WERI-Rb-1 (cell line): ENCODE data around the gene QPCTL.

Source experiments
- DNase-seq: peaks from one replicate; pipeline ENCODE4 v3.0.0-alpha.2; 2020
- H3K27ac ChIP-seq: fragments of 250-450 bp; sonication (Bioruptor Pico); 2 replicates; pipeline ENCODE4 v1.5.1; 2020; ENCODE audit warnings: mild to moderate bottlenecking, moderate library complexity
- H3K27me3 ChIP-seq: fragments of 250-450 bp; sonication (Bioruptor Pico); 2 replicates; pipeline ENCODE4 v1.5.1; 2021; ENCODE audit warnings: mild to moderate bottlenecking, low read depth, moderate library complexity; ENCODE audit not compliant: insufficient read depth, severe bottlenecking
- H3K36me3 ChIP-seq: fragments of 250-450 bp; sonication (Bioruptor Pico); 2 replicates; pipeline ENCODE4 v1.5.1; 2020; ENCODE audit warnings: mild to moderate bottlenecking, moderate library complexity
- H3K4me3 ChIP-seq: 2 replicates; pipeline ENCODE4 v1.5.1; 2011; ENCODE audit warnings: low read depth, mild to moderate bottlenecking, control low read depth, low read length
- H3K9me3 ChIP-seq: fragments of 250-450 bp; sonication (Bioruptor Pico); 2 replicates; pipeline ENCODE4 v1.5.1; 2021; ENCODE audit warnings: mild to moderate bottlenecking, moderate library complexity; ENCODE audit not compliant: severe bottlenecking
- TF ChIP-seq, protein P1 (sequence below): IDR thresholded peaks from 2 replicates; pipeline ENCODE4 v1.5.1; 2011; ENCODE audit warnings: low read depth, mild to moderate bottlenecking, control low read depth, inconsistent platforms, low read length

Gene QPCTL

DNA sequence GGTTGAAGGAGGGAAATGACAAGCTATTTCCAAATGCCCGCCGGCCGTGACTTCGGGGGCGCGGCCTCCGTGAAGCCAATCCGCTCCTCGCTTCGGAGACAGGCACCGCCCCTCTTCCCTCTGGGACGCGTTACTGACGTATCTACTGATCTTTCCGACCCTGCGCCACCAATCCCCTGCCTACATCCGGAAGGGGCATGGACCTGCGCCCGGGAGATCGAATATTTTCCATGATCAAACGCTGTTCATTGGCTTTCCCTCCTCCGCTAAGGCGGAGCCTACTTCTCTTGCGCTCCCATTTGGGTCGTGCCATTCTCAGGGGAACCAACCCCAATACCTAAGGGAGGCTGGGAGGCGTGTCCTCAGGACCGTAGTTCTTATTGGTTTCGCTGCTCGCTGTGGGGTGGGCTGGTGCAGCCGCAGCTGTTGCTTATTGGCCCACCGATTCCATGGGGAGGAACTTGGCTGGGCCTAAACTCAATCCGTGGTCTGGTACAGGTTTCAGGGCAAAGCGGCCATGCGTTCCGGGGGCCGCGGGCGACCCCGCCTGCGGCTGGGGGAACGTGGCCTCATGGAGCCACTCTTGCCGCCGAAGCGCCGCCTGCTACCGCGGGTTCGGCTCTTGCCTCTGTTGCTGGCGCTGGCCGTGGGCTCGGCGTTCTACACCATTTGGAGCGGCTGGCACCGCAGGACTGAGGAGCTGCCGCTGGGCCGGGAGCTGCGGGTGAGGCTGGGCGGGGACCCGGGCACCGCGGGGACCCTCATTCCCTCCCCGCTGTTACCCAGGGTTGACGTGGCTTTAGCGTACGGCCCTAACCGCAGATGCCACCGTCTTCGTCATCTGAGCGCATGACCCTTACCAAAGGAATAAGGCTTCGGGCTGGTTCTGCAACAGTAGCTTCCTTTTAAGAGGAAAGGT is at the start of gene QPCTL:
Gene QPCTL, plus strand, starts transcription at position 480 of the 919 bp plus-strand sequence. Its CDS starts 38 bp downstream, at position 518.
- H3K9me3 ChIP-seq = no peaks in the 10 kb centered on the region
- peak within 1 kb of the TSS; percentile 77 for H3K27ac ChIP-seq
- peak within 1 kb of the TSS; percentile 98 for H3K4me3 ChIP-seq
- TF ChIP-seq, protein P1, sequence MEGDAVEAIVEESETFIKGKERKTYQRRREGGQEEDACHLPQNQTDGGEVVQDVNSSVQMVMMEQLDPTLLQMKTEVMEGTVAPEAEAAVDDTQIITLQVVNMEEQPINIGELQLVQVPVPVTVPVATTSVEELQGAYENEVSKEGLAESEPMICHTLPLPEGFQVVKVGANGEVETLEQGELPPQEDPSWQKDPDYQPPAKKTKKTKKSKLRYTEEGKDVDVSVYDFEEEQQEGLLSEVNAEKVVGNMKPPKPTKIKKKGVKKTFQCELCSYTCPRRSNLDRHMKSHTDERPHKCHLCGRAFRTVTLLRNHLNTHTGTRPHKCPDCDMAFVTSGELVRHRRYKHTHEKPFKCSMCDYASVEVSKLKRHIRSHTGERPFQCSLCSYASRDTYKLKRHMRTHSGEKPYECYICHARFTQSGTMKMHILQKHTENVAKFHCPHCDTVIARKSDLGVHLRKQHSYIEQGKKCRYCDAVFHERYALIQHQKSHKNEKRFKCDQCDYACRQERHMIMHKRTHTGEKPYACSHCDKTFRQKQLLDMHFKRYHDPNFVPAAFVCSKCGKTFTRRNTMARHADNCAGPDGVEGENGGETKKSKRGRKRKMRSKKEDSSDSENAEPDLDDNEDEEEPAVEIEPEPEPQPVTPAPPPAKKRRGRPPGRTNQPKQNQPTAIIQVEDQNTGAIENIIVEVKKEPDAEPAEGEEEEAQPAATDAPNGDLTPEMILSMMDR = no peak
- peak; percentile 98 for DNase-seq
- H3K27me3 ChIP-seq = no peaks in the 10 kb centered on the region
- H3K36me3 ChIP-seq = peaks cover 36% of the 10 kb centered on the region

DNA sequence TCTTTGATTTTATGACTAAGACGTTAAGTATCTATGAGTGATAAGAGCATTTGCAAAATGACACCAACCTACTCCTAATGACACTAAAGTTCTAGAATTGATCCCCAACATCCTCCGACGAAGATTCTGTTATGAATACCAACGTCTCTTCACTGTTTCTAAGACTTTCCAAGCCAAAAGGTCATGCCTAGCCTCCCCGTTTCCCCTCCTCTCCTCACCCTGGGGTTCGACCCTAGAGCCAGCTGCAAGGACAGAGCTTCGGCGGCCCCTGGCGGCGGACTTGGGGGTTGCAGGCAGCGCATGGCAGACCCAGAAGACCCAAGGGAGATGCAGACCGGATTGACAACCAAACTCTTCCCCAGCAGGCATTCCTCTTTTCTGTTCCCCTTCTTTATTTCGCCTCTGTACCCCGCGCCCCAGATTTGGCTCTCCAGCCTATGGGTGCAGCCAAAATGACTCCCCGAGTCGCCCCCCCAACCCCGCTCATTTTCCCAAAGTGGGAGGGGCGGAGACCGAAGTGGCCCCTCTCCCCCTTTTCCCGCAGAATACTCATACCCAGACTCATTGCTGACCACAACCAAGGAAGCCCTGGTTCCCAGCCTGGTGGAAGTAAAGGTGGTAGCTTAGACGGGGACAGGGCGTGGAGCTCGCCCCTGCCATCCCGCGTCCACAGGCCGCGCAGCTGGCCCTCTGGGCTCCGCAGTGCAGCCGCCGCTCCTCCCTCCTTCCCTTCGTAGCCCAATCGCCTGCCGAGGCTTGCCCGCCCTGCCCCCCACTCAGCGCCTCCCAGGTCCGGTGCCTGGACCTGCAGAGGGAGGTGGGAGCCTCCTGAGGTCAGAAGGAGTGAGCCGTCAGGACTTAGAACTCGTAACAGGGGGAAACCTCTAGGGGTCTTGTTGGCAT is 49.2 kb upstream of the QPCTL start:
- Histone ChIP-seq H3K4me3 (peak overlapping the region; percentile 52), H3K9me3 (no peaks in the 10 kb centered on the region)

DNA sequence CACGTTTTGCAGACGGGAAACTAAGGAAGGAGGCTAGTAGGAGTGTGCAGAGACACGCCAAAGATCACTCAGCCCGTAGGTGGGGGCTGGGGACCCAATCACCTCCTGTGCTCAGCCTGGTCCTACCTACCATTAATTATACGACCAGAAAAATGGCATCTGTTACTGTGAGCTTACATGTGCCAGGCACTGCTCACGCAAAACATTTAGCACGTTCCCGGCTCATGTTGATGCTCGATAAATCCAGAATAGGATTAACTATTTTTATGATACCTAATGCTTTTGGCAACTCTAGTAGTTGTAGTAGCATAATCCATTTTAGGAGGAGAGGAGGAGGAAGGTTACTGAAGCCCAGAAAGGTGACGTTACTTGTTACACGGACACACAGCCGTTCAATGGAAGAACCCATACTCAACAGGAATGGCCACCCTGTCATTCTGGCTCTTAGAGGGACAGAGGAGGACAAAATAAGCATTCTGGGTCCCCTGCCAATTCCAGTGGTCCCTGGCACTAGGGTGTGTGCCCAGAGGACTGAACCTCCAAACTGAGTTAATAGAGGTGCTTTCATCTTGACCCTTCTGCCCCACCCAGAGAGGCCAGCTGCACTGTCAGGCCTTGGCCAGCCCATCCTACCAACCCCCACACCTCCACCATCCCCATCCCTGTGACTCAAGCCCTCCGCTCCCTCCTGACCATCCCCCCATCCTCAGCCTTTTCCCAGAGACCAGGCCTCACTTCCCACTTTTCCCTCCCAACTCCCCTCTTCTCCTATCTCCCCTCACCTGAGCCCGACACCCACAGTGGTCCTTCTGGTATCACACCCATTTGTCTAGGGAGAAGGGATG is 48.3 kb upstream of the QPCTL start:
- Histone ChIP-seq H3K4me3 (peak overlapping the region; percentile 52), H3K9me3 (no peaks in the 10 kb centered on the region), H3K27ac (no peak overlapping the region), H3K36me3 (no peaks in the 10 kb centered on the region), H3K27me3 (no peaks in the 10 kb centered on the region)
- TF ChIP-seq, protein P1 = no peak
- DNase-seq = no peak

More for the DNA sequence above, 49.2 kb upstream of the QPCTL start:
- DNase-seq = peak; percentile 92
- H3K27ac ChIP-seq = peak overlapping the region; percentile 41
- no peaks in the 10 kb centered on the region for H3K27me3 ChIP-seq
- TF ChIP-seq, protein P1 = peak; percentile 91
- no peaks in the 10 kb centered on the region for H3K36me3 ChIP-seq

DNA sequence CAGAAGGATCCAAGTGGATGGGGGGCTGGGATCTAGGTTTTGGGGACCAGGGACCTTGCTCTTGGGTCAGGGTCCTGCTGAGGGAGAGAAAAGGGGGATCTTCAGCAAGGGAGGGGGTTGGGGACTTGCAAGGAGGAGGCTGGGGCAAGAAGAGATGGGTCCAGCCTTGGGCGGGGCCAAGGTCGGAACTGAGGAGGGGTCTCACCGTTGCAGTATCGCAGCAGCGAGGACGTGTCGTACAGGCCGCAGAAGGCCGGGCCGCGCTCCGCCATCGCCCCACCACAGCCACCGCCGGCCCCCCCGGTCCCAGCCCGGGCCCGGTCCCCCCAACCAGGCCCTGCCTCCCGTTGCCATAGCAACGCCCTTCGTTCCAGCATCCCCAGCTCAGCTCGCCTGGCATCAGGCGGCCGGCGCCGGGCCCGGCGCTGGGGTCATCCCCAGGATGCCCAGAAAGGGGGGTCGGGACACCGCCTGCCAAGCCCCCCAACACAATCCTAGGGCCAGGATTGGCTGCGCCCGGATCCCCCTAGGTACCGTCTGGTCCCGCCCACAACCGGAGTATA is 47.3 kb upstream of the QPCTL start:
- no peak for DNase-seq
- H3K4me3 ChIP-seq = peak overlapping the region; percentile 43
- peak overlapping the region; percentile 59 for H3K27ac ChIP-seq
- no peaks in the 10 kb centered on the region for H3K27me3 ChIP-seq
- TF ChIP-seq, protein P1 = no peak
- no peaks in the 10 kb centered on the region for H3K36me3 ChIP-seq
- no peaks in the 10 kb centered on the region for H3K9me3 ChIP-seq
